Inflammatory macrophage treated with lipopolysaccharide for 1 hour (primary cell): ENCODE data around the gene HMG20B.

Experiments used
- DNase-seq, 2 donors: peaks; one replicate each; pipeline ENCODE4 v3.0.0-alpha.2; 2020 to 2022

HMG20B gene

DNA sequence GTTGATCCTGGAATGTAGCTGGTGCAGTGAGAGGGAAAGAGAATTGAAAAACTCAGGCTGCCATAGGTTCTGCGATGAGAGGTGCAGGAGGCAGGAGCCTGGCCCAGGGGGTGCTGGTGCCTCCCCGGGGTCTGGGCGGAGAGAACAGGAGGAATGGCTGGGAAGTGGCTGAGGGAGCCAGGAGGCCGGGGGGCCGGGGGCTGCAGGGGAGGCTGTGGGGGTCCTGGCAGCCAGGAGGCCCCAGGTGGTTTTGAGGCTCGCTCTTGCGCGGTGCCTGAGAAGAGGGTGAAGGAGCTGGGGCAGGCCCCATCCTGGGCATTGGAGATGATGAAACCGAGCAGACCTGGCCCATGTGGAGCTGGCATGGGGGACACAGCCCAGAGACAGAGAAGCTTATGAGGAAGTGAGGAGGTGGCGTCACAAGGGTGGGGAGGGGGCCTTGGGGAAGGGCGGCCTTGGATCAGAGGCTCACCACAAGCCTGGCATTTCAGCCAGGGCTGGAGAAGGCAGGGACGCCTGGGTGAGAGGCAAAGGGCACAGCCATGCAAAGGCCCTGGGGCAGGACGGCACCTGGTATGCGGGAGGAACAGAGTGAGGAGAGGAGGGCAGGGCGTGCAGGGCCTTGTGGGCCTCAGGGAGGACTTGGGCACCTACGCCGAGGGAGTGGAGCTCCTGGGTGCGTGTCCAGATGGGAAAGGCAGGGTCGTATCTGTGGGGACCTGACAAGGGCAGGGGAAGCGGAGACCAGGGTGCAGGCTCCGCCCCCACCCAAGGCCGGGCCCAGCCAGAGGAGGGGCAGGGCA is 35.1 kb upstream of the HMG20B start:
- no peak for DNase-seq

DNA sequence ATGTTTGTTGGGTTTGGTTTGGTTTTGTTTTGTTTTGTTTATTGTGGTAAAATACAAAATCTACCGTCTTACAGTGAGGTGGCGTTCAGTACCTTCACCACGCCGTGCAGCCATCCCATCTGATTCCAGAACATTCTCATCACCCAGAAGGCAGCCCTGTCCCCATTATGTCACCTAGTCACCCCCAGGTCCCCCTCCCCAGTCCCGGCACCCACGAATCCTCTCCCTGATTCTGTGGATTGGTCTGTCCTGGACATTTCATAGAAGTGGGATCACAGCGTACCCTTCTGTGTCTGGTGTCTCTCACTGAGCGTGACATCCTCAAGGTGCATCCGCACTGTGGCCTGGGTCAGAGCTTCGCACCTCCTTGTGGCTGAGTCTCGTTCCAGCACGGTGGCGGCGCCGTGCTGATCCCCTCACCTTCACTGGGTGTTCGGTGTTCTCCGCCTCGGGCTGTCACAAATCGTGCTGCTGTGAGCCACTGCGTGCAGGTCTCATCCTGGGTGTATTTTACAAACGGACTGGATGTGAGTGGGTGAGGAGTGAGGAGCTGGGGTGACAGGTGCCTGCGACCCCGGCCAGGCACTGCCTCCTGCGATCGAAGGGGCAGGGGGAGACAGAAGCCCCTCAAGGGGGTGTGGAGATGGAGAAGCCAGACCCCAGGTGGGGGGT is 34.4 kb upstream of the HMG20B start:
- no peak for DNase-seq

DNA sequence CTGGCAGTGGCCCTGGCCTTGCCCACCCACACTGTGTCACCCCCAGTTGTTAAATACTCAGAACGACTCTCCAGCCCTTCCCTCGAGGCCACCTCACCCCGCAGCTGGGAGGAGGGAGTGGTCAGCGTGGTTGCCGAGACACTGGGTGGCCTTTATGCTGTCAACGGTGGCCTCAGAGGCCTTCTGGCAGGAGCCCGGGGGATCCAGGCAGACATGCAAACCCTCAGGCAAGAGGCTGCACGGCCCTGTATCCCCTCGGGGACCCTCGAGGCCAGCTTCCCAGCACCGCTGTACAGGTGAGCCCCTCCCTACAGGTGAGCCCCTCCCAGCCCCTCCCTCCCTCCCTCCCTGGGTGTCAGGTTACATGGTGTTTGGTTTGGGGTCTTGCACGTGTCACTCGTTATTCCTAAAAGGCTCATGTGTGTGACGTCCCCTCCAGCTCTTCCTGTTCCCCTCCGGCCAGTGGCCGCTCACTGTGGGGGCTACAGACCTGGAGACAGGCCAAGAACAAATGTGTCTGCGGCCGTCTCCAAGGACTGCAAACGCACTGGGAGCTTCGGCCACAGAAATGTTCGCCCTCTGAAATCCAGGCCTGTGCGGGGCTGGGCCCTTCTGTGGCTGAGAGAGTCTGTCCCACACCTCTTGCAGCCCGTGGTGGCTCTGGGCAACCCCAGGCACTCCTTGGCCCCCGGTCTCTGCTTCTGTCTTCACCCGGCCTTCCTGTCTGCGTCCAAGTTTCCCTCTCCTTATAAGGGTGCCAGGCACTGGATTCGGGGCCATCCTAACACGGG is 33.6 kb upstream of the HMG20B start, which contains the start of gene TEKTIP1:
TSS of gene TEKTIP1 (plus strand) at position 210 of the 791 bp plus-strand sequence. CDS start at position 214, 4 bp downstream.
- no peak for DNase-seq

DNA sequence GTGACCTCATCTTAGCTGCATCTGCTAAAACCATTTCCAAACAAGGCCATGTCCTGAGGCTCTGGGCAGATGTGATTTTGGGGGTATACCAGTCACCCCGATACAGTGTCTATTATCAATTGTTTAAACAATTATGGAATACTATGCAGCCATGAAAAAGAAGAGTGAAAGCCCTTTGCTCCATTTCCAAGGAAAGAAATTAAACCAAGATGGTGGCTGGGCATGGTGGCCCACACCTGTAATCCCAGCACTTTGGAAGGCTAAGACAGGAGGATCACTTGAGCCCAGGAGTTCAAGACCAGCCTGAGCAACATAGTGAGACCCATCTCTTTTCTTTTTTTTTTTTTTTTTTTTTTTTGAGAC is 33.0 kb upstream of the HMG20B start:
- DNase-seq: no peak

DNA sequence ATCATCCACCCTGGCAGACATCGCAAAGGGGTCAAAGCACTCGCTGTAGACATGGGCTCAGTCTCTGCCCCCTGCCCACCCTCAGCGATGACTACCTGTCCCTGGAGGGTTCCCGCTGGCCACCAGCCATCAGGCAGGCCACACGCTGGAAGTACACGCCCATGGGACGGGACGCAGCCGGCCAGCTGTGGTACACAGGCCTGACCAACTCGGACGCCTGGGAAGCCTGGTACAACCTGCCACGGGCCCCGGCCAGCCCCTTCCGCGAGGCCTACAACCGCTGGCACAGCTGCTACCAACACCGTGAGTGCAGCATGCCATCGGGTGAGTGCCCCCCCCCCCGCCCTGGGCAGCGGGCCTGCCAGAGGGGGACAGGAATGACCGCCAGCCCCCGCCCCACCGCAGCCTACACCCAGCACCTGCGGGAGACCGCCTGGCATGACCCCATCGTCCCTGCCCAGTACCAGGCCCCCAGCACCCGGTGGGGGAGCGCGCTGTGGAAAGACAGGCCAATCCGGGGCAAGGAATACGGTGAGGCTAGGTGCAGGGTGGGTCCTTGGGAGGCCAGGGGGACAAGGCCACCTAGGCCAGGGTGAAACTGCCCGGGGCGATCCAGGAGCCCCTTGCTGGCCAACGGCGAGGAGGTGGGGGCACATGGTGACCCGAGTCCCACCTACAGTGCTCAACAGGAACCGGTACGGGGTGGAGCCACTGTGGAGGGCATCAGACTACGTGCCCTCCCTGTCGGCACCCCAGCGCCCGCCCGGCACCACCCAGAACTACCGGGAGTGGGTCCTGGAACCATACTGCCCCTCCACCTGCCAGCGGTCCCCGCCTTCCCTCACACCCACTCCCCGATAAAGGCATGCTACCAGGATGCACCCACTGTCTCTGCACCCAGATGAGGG is 29.3 kb upstream of the HMG20B start:
- no peak for DNase-seq

DNA sequence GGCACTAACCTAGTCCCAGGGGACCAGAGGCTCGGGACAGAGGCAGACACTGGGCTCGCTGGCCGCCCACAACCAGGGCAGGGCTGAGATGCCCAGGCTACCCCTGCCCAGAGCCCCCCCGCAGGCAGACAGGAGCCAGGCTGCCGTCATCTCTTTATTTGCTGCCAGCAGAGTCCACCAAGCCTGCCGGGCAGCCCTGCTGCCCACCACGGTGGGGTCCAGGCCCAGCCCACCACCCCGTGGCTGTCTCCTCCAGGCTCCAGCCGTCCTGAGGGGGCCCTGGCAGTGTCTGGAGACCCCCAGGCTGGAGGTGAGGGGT is 28.7 kb upstream of the HMG20B start:
- no peak for DNase-seq

DNA sequence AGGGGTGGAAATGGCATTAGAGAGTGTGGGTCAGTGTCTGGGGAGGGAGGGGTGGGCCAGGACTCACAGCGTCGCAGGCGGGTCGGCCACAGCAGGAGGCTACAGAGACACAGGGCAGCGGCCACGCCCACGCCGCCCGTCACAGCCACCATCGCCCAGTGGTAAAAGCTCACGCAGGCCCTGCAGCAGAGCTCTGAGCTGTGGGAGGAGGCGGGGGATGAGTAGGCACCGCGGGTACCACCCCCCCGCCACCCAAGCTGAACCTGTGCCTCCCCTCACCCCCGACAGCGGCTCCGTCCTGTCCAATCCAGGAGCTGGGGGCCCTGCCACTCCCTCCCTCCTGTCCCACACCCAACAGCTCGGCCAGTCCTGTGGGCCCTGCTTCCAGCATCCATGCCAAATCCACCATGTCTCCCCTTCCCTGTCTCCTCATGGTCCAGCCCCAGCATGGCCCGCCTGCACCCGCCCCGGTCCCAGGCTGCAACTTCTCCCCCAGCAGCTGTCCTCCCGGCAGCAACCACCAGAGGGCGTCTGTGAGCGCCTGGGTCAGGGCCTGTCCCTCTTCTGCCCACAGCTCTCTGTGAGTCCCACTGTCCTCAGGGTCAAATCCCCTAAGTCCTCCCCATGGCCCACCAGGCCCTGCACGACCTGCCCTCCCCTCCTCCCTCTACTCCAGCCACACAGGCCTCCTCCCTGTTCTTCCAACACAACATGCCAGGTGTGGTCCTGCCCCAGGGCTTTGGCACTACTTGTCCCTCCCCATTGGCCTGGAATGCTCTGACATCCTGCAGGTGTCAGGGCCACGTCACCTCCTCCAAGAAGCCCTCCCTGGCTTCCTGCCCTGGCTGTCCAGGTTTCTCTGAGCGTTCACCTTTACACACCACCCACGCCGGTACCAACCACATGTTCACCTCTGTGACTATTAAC is 27.7 kb upstream of the HMG20B start:
- DNase-seq: peak; percentile 33 to 91

DNA sequence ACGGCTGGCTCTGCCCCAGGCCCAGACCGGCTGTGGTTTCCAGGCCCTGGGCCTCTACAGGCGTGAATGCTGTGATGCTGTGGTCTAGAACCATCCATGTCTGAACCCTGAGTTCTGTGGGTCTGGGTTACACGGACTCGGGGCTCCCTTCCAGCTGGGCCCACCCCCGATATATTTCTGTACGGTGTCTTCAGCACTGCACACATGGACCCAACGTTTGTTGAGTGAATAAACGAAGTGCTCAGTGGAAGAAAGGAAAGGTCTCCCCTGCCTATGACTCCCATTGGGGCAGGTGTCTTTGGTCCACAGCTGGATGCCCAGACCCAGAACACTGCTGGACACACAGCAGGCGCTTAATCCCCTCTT is 27.1 kb upstream of the HMG20B start:
- no peak for DNase-seq

DNA sequence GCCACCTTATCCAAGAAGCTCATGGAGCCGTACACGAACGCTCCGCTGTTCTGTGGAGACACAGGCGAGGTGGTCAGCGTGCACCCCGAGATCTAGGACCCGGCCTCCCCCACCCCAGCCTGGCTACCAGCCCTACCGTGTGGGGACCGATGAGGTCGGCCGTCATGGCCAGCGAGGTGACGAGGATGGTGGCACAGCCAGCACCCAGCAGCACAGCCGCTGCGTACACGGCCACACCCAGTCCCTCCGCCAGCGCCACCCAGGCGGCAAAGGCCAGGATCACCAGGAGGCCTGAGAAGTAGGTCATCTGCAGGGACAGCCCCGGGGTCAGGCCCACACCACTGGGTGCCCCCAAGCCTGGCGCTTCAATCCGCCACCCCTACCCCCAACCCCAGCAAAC is 26.6 kb upstream of the HMG20B start:
- no peak for DNase-seq

DNA sequence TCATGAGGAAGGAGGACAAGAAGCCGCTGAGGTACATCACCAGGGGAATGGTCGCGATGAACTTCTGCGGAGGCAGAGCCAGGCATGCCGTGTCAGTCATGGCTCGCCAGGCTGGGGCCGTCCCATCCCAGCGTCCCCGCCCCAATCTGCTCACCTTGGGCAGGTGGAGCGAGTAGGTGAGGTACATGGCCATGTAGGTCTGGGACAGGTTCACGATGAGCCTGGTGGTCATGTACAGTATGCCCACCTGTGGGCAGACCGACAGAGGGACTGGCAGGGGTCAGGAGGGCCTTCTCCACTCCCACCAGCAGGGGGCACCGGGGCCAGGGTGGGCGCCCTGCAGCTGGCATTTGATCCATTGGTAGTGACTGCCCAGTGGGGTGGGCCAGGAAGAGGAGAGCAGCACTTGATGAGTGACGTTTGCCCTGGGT is 25.4 kb upstream of the HMG20B start:
- DNase-seq: peak in 1 of 2 donors; percentile 31

DNA sequence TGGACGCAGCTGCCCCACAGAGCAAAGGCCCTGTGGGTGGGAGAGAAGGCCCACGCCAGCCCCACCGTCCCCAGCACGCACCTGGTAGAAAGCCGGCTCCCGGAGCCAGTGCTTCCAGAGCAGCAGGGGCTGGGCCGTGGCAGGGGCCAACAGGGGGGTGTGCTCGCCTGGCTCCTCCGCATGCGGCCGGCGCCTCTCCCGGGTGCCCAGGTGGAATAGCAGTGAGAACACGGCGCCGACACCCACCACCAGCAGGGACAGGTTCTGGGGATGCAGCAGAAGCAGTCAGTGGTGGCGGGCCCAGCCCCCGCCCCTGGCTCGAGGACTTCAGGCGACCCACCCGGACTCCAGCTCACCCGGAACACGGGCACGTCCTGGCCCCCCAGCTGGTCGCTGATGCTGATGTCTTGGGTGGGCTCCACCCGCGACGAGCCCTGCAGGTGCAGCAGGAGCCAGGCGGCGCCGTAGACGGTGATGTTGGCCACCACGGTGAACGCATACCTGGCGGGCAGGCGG is 24.9 kb upstream of the HMG20B start:
- DNase-seq: no peak

DNA sequence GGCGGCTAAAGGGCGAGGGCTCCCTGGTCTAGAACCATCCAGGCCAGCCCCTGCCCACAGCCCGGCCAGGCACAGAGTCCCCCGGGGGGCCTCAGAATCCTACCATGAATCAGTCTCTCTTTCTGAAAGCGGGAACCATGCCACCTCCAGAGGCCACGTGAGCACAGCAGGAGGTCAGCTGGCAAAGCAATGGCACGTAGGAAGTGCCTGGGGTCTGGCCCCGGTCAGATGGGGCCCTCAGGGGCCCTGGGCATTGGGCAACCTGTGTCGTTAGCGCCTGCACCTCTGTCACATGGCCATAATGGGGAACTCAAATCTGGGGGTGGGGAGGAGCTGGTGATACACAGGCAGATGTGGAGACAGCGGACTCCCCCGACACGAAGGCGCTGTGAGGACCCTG is 24.1 kb upstream of the HMG20B start:
- DNase-seq: peak; percentile 75 to 92

DNA sequence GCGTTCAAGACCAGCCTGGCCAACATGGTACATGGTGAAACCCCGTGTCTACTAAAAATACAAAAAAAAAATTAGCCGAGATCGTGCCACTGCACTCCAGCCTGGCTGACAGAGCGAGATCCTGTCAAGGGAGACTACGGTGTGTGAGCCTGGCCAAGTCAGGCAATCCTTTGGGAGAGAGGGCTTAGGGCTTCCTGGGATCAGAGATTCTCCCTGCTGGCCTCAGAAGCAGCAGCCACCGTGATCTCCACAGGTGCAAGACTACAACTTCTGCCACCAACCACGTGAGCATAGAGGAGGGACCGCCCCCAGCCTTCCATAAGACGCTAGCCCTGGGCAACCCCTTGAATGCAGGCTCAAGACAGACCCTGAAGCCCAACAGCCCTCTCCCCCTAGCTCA is 22.9 kb upstream of the HMG20B start:
- no peak for DNase-seq

DNA sequence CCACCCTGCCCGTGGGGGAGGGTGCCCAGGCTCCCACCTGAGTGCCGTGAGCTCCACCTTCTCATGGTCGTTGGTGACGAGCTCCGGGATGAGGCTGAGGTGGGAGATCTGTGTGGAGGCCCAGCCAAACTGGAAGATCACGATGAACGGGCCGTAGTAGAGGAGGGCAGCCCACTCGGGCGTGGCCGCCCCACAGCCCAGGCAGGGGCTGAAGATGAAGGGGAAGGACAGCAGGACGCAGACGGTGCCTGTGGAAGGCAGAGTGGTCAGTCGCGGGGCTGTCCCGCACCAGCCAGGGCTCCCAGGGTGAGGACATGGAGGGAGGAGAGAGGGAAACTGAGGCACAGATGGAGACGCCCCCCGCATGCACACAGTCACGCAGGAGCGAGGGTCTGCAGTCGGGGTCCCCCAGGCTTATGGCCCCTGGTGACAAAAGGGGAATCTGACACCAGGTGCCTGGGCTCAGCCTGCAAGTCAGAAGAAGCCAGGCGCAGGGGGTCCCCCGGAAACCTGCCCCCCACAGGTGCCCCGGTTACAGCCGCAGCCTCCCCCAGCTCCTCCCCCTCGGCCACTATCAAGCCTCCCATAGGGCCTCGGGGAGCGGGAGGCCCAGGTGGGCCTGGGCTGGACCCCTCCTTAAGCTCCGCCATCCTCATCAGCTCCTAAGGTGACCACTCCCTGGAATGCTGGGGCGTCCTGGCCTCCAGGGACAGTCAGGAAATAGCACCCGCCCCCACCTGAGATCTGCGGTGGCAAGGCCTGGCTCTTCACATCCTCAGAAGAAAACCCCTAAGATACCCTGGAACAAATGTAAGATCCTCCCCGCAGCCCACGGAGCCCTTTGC is 21.6 kb upstream of the HMG20B start:
- DNase-seq: no peak

DNA sequence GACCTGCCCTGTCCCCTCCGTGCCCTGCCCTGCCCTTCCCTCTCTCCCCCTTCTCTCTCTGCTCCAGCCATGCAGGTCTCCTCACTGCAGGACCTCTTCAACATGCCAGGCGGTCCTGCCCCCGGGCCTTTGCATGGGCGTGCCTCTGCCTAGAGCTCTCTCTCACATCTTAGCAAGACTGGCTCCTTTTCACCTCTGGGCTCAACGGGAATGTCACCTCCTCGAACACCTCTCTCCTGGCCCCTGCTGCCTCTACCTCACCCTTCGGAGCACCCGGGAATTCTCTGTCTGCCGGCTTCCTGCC is 21.0 kb upstream of the HMG20B start:
- DNase-seq: no peak

DNA sequence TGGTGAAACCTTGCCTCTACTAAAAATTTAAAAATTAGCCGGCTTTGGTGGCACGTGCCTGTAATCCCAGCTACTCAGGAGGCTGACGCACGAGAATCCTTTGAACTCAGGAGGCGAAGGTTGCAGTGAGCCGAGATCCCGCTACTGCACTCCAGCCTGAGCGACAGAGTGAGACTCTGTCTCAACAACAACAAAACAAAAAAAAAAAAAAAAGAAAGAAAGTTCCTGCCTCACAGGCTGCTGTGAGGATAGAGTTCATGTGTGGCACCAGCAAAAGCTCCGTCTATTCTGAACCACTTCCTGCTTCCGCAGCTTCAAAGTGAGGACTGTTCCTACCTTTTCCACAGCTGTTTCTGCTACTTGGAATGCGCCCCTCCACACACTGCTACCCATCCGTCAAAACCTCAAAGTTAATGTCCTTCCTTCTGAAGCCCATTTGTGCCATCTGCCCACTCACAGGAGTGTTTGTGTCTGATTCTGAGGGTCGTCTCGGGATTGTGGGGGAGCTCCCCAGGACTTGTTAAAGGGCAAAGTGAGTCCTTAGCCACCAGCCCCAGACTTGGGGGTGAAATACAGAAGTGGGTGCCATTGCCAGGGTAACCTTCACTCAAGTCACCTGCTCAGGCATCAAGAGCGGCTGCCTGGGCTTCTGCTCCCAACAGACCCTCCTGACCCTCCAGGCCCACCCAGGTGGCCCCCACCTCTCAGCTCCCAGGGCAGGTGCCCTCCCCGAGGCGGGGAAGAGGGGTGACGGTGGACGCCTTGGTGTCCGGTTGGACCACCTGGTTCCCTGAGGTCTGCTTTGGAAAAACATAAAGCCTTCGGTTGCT is 18.3 kb upstream of the HMG20B start:
- DNase-seq: peak in 1 of 2 donors; percentile 38

DNA sequence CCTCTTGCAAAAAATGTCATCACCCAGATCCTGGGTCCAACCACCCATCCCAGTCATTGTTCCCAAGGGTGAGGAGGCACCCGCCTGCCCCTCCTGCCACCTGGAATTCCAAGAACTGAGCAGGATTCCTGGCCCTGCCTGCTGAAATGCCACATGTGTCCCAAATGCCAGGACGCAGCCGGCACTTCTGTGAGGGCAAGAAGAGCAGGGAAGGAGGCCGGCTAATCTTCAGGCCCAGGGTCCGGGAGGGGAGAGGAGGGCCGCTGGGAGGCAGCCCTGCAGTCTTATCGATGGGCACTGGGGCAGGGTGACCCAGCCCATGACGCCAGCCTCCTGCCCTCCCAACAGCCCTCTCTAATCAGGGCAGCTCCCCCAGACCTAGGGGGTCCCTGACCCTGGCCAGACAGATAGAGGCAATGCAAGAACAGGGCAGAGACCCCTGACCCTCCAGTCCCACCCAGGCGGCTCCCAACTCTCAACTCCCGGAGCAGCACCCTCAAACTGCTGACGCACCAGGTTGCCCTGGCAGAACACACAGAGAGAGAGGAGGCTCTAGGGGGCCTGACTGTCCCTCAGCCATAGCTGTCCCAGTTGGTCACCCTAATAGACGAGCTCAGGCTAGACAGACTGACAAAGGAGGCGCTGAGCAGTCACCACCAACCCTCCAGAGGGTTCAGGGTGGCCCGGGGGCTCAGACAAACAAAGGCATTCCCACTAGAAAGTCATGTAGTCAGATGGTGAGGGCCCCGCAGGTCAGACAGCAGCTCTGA is 16.9 kb upstream of the HMG20B start:
- no peak for DNase-seq

DNA sequence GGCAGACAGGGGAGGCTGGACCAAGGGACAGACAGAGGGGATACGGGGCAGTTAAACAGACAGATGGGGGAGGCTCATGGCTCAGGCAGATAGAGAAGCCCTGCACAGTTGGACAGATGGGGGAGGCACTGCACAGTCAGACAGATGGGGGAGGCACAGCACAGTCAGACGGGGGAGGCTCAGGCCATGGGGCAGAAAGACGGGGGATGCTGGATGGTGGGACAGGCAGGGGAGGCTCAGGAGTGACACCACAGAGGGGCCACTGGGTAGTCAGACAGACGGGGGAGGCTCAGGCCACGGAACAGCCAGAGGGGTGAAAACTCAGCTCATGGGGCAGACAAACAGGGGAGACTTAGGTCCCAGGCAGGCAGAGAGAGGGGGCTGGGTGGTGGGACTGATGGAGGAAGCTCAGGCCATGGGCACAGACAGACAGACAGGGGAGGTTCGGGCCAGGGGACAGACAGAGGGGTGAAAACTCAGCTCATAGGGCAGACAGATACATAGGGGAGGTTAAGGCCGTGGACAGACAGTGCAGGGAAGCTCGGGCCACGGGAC is 16.2 kb upstream of the HMG20B start:
- DNase-seq: no peak
